ENCODE results near the gene SGMS1.

DNA sequence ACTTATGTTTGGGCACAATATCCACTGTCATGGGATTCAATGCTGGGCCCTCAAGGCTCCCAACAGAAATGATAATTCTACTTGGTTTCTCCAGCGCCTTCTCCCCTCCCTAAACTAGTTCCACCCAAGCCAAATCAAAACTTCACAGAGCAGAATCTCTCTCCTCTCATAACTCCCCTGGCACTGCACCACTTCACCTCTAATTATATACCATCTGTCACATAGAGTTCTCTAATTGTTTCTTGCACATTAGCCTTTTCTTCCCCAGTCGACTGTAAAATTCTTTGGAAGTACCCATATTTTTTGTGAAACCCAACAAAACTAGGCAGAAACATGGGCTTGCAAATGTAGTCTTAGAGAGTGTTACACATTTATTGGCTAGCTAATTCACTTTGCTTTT lies 8.1 kb downstream of the SGMS1 start:
- TF ChIP-seq, protein P1, sequence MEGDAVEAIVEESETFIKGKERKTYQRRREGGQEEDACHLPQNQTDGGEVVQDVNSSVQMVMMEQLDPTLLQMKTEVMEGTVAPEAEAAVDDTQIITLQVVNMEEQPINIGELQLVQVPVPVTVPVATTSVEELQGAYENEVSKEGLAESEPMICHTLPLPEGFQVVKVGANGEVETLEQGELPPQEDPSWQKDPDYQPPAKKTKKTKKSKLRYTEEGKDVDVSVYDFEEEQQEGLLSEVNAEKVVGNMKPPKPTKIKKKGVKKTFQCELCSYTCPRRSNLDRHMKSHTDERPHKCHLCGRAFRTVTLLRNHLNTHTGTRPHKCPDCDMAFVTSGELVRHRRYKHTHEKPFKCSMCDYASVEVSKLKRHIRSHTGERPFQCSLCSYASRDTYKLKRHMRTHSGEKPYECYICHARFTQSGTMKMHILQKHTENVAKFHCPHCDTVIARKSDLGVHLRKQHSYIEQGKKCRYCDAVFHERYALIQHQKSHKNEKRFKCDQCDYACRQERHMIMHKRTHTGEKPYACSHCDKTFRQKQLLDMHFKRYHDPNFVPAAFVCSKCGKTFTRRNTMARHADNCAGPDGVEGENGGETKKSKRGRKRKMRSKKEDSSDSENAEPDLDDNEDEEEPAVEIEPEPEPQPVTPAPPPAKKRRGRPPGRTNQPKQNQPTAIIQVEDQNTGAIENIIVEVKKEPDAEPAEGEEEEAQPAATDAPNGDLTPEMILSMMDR (optimal IDR thresholded peaks at IDR 0.05 in 1 of 3, IDR thresholded peaks at IDR 0.05 in 1 of 3, conservative IDR thresholded peaks at IDR 0.05 in 1 of 3; ENCODE audit: extremely low read depth in 1 of 3, insufficient read depth in 2 of 3, low read length in 3 of 3): no peak
- TF ChIP-seq EZH2 (IDR thresholded peaks at IDR 0.05; ENCODE audit: low read length): no peak
